ENCODE results near the gene ZNF282.
"Not testable (repeated sequence)": the region's sequence is repeated elsewhere in the genome, so short reads cannot be mapped to it uniquely, and the experiment has no call there.

Gene ZNF282

DNA sequence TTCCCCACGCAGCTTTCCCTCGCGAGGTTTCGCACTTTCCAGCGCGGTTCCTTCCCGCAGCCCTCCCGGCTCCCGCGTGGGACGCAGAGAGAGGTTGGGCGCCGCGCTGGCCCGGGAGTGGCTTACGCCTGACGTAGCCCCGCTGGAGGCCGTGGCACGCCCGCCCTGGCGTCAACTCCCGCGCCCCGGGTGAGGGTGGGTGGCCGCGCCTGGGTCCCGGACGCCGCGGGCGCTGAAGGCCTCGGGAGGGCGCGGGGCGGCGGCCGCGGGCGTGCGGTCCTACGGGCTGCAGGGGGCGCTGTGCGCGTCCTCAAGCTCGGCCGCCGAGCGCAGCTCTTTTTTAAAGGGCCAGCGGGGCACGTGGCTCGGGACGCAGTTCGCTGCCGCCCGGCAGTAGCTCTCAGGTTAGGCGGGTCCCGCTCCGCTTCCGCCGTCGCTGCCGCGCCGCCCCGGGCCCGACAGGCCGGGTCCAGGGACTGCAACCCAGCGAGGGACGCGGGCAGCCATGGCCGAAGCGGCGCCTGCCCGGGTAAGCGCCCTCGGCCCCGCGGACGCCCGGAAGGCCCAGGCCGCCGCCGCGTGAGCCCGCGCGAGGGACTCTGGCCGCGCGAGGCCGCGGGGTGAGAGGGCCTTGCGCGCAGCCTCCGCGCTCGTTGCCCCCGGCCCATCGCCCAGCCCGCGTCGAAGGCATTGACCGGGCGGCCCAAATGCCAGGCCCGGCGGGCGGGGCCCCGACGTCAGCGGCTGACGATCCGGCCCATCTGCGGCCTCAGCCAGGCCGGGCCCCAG, 66.7 kb downstream of the ZNF282 start, which contains the start of gene ZNF783:
Gene ZNF783 (plus strand): TSS at position 368 of the 789 bp plus-strand sequence. CDS start 138 bp downstream, at position 506.
- DNase-seq = peak; percentile 67 to 76

DNA sequence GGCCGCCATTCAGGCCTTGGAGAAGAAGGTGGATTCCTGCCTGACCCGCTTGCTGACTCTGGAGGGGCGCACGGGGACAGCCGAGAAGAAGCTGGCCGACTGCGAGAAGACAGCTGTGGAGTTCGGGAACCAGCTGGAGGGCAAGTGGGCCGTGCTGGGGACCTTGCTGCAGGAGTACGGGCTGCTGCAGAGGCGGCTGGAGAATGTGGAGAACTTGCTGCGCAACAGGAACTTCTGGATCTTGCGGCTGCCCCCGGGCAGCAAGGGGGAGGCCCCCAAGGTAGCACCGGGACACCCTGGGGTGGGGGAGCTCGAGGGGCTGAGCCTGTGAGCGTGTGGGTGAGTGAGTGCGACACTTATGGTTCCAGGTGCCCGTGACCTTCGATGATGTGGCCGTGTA, 71.1 kb downstream of the ZNF282 start:
- no peak for DNase-seq

DNA sequence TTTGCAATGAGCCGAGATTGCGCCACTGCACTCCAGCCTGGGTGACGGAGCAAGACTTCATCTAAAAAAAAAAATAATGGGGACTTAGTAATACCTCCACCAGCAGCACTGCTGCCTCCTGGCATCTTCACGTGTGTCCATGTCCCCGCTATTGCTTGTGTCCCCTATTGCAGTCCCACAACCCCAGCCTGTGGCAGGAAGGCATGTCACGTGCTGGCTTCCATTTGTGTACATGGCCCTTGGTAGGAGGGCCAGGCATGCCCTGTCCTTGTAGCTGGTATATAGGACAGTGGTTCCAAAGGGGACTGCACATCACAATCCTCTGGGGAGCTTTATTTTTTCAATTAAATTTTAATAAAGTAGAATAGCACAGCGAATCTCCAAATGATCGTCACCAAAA, 72.4 kb downstream of the ZNF282 start:
- no peak for DNase-seq

DNA sequence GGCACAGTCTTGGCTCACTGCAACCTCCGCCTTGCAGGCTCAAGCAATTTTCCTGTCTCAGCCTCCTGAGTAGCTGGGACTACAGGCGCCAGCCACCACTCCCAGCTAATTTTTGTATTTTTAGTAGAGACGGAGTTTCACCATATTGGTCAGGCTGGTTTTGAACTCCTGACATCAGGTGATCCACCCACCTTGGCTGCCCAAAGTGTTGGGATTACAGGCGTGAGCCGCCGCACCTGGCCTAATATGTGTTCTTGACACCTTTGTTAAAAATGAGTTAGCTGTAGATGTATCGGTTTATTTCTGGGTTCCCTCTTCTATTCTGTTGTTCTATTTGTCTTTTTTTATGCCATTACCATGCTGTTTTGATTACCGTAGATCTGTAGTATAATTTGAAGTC, 79.1 kb downstream of the ZNF282 start:
- not testable (repeated sequence) for DNase-seq
